ENCODE results near the gene E2F1. TPM values are rescaled to one million over a fixed set of nuclear protein-coding genes. Genes with fewer than 3 reads are reported as not detected.

Gene E2F1
- total and polyA plus RNA-seq, 2 donors (not counting 3 experiments of a cell fraction or from before 2014, with no cell fraction given): 20.7 to 29.6 TPM

Other genes with a start within 250 kb of the E2F1 start
- gene SNTA1, start 242.6 kb downstream of the E2F1 start, total RNA-seq: 5.2 and 6.1 TPM in 2 replicates
- 6.0 and 7.9 TPM in 2 replicates for gene SNTA1, start 242.6 kb downstream of the E2F1 start, polyA plus RNA-seq
- gene CBFA2T2, start 196.3 kb downstream of the E2F1 start, total RNA-seq: 9.9 and 10.7 TPM in 2 replicates
- 12.1 and 14.2 TPM in 2 replicates for gene CBFA2T2, start 196.3 kb downstream of the E2F1 start, polyA plus RNA-seq
- gene C20orf144, start 24.1 kb downstream of the E2F1 start, total RNA-seq: not detected in 2 replicates
- gene C20orf144, start 24.1 kb downstream of the E2F1 start, polyA plus RNA-seq: 0.05 TPM in 1 of 2 replicates, not detected in the other
- gene ACTL10, start 19.4 kb downstream of the E2F1 start, total RNA-seq: 0.62 and 1.4 TPM in 2 replicates
- gene ACTL10, start 19.4 kb downstream of the E2F1 start, polyA plus RNA-seq: 0.92 and 1.0 TPM in 2 replicates
- 18.1 and 20.2 TPM in 2 replicates for gene NECAB3, start 12.0 kb downstream of the E2F1 start, total RNA-seq
- gene NECAB3, start 12.0 kb downstream of the E2F1 start, polyA plus RNA-seq: 22.4 and 34.2 TPM in 2 replicates
- 6.9 and 8.1 TPM in 2 replicates for gene PXMP4, start 33.9 kb upstream of the E2F1 start, total RNA-seq
- 8.0 and 8.5 TPM in 2 replicates for gene PXMP4, start 33.9 kb upstream of the E2F1 start, polyA plus RNA-seq
- 3.9 and 4.9 TPM in 2 replicates for gene ZNF341, start 45.6 kb upstream of the E2F1 start, total RNA-seq
- 4.9 and 5.5 TPM in 2 replicates for gene ZNF341, start 45.6 kb upstream of the E2F1 start, polyA plus RNA-seq
- gene CHMP4B, start 125.0 kb upstream of the E2F1 start, total RNA-seq: 105 and 112 TPM in 2 replicates
- 54.5 and 64.7 TPM in 2 replicates for gene CHMP4B, start 125.0 kb upstream of the E2F1 start, polyA plus RNA-seq